ENCODE measurements around the gene BLVRA. TPM values are rescaled to one million over a fixed set of nuclear protein-coding genes. Genes with fewer than 3 reads are reported as not detected.

The BLVRA gene
- total RNA-seq, 4 donors from 2014 or later, result 25.4 to 38.9 (median 32.1) TPM

DNA sequence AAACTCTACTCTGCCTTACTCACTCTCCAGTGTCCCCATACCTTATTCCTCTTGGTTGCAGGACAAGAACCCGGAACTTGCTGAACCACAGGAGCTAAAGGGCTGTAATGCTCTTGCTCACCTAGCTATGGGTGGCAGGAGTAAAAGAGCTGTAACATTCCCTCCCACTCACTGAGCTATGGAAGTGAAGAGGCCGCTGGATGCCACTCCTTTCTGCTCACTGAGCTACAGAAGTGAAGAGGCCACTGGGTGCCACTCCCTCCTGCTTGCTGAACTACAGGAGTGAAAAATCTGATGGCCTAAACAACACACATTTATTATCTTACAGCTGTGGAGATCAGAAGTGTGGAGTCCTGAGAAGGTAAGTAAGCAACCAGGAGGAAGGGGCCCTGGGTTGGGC is 93.3 kb downstream of the BLVRA start:
- intact Hi-C loops (cut with DNase I; ENCODE audit: low total_unique reads), result no loop called here
- no peak for DNase-seq (ENCODE audit: low spot score in 2 of 2)
- no peak overlapping the region for H3K4me3 ChIP-seq (ENCODE audit: low read depth, poor library complexity, severe bottlenecking)
- WGBS, 2 donors, result 74 to 84% methylated on average over 2 of the region's 2 CpGs
- TF ChIP-seq, protein P1, sequence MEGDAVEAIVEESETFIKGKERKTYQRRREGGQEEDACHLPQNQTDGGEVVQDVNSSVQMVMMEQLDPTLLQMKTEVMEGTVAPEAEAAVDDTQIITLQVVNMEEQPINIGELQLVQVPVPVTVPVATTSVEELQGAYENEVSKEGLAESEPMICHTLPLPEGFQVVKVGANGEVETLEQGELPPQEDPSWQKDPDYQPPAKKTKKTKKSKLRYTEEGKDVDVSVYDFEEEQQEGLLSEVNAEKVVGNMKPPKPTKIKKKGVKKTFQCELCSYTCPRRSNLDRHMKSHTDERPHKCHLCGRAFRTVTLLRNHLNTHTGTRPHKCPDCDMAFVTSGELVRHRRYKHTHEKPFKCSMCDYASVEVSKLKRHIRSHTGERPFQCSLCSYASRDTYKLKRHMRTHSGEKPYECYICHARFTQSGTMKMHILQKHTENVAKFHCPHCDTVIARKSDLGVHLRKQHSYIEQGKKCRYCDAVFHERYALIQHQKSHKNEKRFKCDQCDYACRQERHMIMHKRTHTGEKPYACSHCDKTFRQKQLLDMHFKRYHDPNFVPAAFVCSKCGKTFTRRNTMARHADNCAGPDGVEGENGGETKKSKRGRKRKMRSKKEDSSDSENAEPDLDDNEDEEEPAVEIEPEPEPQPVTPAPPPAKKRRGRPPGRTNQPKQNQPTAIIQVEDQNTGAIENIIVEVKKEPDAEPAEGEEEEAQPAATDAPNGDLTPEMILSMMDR (IDR thresholded peaks at IDR 0.05), result no peak
- TF ChIP-seq POLR2A (IDR thresholded peaks at IDR 0.05), result no peak

- TF ChIP-seq, protein P1 (IDR thresholded peaks at IDR 0.05), result no peak
- TF ChIP-seq POLR2A (IDR thresholded peaks at IDR 0.05), result no peak
- intact Hi-C loops (cut with DNase I; ENCODE audit: low total_unique reads), result no loop called here
- peak in 1 of 2 donors; percentile 10 for DNase-seq (ENCODE audit: low spot score in 2 of 2)
- no peak overlapping the region for H3K4me3 ChIP-seq (ENCODE audit: low read depth, poor library complexity, severe bottlenecking)
Observed at GRCh38 chr7:43855176-43855575, 96.7 kb downstream of the BLVRA start.

DNA sequence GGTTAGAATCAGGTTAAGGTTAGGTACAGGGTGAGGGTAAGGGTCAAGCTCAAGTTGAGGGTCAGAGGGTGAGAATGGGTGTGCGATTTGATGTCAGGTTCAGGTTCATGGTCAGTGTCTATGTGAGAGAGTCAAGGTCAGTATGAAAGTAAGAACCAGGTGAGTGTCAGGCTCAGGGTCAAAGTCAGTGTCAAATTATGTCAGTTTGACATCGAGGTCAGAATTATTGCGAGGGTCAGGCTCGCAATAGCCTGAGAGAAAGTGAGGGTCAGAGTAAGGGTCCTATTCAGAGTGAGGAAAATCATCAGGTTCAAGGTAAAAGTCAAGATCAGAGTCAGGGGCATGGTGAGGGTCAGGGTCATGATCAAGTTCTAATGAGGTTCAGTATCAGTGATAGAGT is 97.8 kb downstream of the BLVRA start:
- DNase-seq (ENCODE audit: low spot score in 2 of 2), result peak in 1 of 2 donors; percentile 54
- no peak overlapping the region for H3K4me3 ChIP-seq (ENCODE audit: low read depth, poor library complexity, severe bottlenecking)
- intact Hi-C loops (cut with DNase I; ENCODE audit: low total_unique reads), result no loop called here
- 94 to 95% methylated on average over 4 of the region's 4 CpGs for WGBS, 2 donors
- TF ChIP-seq, protein P1 (IDR thresholded peaks at IDR 0.05), result no peak
- no peak for TF ChIP-seq POLR2A (IDR thresholded peaks at IDR 0.05)

Other genes starting within 250 kb of the BLVRA start
- gene STK17A, start 175.6 kb upstream of the BLVRA start, total RNA-seq, result 10 to 100 TPM in 3 of 4 donors, 1 to 10 TPM in 1; 6.5 to 17.1 (median 13.3) TPM
- gene COA1, start 29.2 kb upstream of the BLVRA start, total RNA-seq, result 10 to 100 TPM; 25.9 to 36.0 (median 31.1) TPM
- 100 to 1,000 TPM in 1 of 4 donors, 10 to 100 TPM in 3; 64.9 to 135 (median 92.5) TPM for gene MRPS24, start 110.8 kb downstream of the BLVRA start, total RNA-seq
- 10 to 100 TPM; 26.3 to 42.0 (median 34.5) TPM for gene URGCP, start 147.9 kb downstream of the BLVRA start, total RNA-seq
- 10 to 100 TPM; 13.0 to 23.9 (median 20.8) TPM for gene UBE2D4, start 167.8 kb downstream of the BLVRA start, total RNA-seq
- under 1 TPM in 1 of 4 donors, not detected in 3; 0.69 TPM for gene SPDYE1, start 239.2 kb downstream of the BLVRA start, total RNA-seq

Data from lower leg skin (tissue), 4 donors.